HG03521 (cell line): ENCODE measurements around the gene PAN3.

Experiments
- ATAC-seq: cut with Tn5 transposase; IDR thresholded peaks from one replicate; pipeline ENCODE4 v1.9.1; 2021; ENCODE audit warnings: mild to moderate bottlenecking, moderate library complexity; ENCODE audit not compliant: unreplicated experiment

Gene PAN3

DNA sequence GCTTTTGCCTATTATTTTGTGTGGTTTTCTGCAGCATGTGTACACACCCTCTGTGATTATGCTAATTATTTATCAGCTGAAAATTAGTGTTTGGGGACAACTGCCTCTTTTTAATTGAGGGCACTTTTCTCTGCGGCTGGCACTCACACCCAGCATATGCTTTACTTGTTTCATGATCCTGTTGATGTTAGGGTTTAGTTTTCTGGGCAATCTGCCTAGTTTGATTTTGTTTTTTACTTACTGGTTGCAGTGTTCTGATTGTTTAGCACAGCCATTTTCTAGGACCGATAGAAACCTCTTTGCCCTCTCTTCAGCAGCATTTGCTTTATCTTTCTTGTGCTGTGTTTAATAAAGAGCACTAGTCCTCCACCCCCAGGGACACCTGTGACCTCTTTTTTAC, 161.6 kb downstream of the PAN3 start:
- no peak for ATAC-seq

- no peak for ATAC-seq
These were observed 163.5 kb downstream of the PAN3 start for GRCh38 chr13:28301839-28302238.

DNA sequence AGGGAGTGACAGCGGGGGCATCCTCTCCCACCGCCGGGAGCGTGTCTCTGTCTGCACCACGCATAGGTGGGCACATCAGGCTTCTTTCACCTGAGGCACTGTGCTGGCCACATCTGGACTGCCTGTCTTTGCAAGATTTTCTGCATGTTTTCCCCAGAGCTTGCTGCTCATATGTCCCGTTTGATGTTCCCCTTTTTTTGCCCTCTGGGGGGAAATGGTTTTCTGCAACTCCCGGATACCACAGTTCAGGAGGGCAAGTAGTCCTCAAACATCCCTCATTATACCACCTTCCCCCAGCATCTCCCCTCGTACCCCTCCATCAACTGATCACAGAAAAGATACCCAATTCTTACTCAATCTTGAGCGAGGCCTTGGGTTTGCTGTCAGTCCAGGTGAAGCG, 168.0 kb downstream of the PAN3 start:
- no peak for ATAC-seq

DNA sequence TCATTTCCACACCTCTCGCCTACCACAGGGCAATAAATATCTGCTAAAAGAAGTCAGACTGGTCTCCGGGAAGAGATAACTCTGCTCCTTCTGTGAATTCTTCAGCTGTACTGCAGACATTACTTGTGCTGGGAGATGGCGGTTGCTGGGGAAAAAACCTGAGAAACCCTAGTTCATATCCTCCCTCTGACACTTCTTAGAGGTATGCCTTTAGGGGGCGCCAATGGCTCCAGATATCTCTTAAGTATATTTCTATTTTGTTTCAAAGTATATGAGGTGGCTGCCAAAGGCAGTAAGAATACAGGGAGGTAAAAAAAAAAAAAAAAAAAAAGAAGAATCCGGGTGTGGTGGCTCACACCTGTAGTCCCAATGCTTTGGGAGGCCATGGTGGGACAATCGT, 175.2 kb downstream of the PAN3 start:
- no peak for ATAC-seq

GRCh38 chr13:28314879-28315278, 176.5 kb downstream of the PAN3 start:
- ATAC-seq, result no peak

DNA sequence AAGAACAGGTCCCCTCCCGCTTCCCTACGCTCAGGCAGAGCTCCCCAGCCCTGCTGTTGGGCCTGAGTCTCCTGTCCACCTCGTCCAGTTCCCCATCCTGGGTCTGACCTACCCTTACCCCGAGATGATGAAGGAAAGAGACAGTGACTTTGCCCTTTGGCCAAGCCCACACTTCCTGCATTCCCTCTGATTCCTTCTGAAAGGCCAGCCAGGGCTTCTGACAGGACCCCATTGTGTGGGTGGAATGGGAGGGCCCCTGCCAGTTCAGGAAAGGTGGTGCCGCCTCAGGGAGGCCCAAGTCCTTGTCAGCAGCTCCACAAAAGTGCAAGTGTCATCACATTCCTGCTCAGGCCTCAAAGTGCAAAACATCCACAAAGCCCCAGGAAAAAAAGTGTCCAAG, 177.8 kb downstream of the PAN3 start:
- ATAC-seq, result no peak

DNA sequence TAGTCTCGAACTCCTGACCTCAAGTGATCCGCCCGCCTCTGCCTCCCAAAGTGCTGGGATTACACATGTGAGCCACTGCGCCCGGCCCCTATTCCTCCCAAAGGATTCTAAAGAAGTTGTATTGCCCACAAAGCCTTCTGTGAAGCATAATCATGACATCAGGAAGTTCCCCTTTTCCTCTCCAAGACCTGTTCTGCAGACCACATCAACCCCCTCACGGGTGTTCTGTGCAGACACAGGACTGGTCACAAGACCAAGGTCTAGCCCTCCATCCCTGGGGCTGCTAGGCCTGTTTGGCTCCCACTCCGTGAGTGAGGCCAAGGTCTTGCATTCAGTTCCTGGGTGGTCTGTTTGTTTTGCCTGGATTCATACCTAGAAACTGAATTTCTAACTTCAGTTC, 178.5 kb downstream of the PAN3 start:
- ATAC-seq, result no peak

- ATAC-seq, result no peak
These were observed 180.2 kb downstream of the PAN3 start for GRCh38 chr13:28318496-28318895.

DNA sequence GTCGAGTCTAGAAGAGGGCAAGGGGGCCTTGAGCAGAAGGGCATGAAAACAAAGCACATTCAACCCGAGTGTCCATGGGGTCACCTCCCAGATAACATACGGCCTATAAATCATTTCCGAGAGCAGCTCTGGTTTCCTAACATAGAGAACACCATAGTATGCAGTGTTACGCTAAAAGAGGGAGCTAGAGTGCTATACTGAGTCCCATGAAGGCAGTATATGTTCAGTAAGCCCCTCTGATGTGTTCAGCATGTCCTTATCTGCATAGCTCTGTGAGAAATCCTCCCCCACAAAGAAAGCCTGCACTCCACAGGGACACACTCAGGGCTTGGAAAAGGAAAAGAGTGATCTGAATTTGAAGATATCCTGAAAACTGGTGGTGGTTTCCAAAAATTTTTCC, 181.2 kb downstream of the PAN3 start:
- ATAC-seq, result no peak

DNA sequence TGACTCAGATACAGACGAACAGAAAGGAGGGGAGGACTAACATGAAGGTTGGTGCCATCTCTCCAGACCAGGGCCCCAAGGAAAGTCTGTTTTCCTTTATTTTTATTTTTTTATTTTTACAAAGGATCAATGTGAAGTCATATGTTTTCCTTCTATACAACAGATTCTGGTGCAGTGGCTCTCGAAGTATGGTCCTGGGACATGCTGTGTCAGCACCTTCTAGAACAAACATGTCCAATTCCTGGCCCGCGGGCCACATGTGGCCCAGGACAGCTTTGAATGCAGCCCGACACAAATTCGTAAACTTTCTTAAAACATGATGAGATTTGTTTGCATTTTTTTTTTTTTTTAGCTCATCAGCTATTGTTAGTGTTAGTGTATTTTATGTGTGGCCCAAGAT, 181.9 kb downstream of the PAN3 start:
- ATAC-seq, result no peak

DNA sequence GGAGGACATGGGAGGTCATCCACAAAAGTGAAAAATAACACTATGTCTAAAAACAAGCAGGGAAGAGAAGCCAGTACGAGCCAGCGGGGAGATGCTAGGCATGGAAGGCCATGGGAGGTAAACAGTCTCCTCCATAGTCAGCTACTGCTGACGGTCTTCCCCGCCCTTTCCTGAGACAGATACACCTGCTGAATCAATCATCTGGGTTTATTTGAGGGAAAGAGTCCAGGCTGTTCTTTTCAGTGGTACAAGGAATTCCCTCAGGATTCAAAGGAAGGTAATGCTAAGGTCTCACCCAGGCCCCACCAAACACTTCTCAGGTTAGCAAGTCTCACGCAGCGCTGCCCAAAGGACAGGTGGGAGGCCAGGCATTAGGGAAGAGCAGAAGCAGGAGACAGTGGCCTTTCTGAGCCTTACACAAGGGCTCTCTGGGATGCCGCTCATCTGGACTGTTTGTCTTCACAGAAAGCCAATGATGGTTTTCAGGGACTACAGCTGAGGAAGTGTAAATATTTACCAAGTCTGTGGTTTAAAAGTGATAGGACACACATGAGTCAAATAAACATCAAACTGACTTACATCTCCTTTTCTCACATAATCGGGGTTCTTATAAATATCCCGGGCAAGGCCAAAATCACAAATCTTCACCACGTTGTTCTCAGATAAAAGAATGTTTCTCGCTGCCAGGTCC, 182.7 kb downstream of the PAN3 start:
- ATAC-seq, result no peak

DNA sequence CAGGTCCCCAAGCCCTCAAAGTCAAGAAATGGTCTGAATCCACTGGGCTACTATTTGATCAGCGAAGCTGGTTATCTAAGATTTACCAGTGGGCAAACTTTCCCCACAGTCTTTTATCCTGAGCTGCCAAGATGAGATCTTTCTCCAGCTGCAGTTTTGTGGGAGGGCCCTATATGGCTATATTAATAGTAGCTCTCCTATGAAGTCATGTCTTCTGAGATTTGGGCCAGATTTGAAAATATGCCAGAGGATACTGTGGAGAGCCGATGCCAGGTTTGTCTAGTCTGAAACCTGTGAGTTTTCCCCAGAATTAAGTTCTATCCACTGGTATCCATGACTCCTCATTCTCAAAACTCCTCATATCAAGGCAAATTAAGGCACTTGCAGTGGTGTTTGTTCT, 183.4 kb downstream of the PAN3 start:
- ATAC-seq, result no peak

DNA sequence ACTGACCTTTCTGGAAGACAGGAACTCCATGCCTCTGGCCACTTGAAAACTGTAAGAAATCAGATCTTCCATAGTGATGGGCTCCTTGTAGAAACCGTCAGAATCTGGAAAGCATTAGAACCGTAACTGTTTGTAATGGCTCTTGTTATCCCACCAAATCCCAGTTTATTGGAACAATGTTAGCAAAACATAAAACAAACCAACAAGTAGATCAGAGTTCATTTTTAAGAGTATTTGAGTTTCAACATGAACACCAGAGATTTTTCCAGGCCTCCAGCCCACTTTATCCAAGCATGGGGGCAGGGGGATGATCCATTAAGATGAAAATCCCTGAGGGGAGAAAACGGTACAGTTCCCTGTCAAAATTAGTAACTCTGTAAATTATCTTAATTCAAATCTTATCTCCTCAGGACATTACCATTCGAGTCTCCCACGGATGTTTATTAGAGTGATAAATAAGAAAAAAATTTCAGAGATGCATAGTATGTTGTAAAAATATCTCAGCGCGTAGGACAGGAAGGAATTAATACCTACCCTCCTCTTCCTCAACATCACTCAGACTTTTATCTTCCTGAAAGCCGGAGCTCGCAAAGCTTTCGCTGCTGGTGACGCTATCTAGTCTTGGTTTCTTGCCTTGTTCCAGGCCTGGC, 184.0 kb downstream of the PAN3 start:
- ATAC-seq, result no peak

DNA sequence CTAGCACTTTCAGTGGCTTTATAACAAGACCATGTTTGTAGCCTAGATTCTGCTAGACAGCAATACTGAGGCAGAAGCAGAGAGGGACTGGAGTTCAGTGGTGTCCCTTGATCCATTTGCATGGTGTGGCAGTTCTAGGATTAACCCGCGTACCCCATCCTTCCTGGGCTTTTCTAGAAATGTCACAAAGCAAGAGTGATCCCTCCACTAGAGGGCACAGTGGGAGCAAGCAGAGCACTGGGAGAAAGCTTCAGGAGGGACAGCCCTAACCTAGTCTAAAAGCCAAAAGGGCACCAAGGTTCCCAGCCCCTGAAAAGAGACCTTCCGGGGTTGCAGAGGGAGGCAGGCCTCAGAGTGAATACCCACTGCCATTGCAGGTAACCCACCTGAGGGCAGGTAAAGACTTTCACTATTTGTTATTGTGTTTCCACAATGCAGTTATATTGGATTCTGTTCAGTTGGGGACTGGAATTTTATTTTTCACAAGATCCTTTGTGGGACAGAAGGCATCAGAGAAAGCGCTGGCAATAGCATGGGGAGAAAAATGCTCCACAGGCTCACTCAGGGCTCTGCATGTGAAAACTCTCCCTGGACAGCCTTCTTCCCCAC, 185.9 kb downstream of the PAN3 start:
- no peak for ATAC-seq

DNA sequence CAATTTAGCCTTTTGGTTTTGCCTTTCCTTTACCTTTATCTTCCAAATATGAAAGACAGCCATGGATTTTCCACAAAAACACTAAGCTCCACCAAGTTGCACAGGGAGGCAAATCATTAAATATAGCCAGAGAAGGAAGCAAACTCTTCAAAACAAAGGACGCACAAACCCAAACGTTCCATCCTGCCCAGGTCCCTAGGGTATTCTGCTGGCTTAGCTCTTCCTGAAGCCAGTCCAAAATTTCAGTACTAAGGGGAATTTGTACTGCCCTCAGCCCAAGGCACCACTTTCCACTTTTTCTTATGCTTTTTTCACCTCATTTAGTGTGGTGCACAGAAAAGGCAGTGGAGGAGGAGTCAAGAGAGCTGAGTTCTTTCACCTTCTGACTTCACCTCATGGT, 186.7 kb downstream of the PAN3 start:
- ATAC-seq, result no peak

GRCh38 chr13:28326056-28326455, 187.7 kb downstream of the PAN3 start:
- ATAC-seq, result no peak

GRCh38 chr13:28327373-28328270, 189.3 kb downstream of the PAN3 start:
- ATAC-seq, result no peak

- ATAC-seq, result no peak
These were observed 189.9 kb downstream of the PAN3 start for GRCh38 chr13:28328271-28328607.

DNA sequence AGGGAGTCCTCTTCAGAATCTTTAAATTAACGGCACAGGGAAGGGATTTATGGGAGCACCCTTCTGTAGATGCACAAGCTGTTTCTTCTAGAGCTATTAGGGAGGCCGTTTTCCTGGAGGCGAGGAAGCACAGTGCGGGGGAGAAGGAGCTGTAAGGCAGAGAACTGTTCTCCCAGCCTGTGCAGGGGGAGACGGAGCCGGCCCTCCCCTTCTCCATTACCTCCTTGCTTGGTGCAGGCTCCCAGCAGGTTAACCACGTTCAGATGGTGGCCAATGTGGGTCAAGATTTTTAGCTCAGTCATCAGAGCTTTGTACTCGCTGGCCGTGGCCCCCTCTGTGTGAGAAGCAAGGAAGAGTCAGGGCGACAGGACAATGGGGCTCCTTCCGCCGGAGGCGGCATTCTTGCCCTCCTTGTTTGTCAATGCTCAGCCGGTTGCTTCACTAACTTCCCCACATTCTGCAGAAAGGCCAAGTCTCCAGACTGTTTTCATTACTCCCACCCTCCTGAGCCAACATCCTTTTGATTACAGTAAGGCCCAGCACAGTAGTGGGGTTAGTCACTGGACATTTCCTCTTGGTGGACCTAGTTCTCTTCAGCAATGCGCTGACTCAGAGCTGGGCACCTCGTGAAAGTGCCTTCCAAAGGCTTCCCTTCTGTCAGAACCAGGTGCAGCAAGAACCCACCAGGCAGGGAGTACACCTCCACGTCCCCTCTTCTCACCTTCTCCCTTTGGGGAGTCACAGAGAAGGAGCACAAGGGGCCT, 191.2 kb downstream of the PAN3 start:
- ATAC-seq, result no peak

GRCh38 chr13:28333204-28333881, 195.0 kb downstream of the PAN3 start:
- ATAC-seq, result no peak
